A673 (cell line): ENCODE data around the gene PRSS8.

ENCODE experiments used
- CTCF ChIP-seq: fragments of 300-800, 200-600 bp; sonication (generic); conservative IDR thresholded peaks from 2 replicates; pipeline ENCODE4 v1.5.1; 2017; ENCODE audit warnings: low read depth, mild to moderate bottlenecking, antibody characterized with exemption, low read length, moderate library complexity, mixed read lengths
- EZH2 ChIP-seq: fragments of 200-600 bp; sonication (generic); IDR thresholded peaks from 2 replicates; pipeline ENCODE4 v1.6.1; 2017; ENCODE audit warnings: borderline replicate concordance, low read depth, mild to moderate bottlenecking, mixed read lengths, antibody characterized with exemption, low read length; ENCODE audit not compliant: poor library complexity, severe bottlenecking

DNA sequence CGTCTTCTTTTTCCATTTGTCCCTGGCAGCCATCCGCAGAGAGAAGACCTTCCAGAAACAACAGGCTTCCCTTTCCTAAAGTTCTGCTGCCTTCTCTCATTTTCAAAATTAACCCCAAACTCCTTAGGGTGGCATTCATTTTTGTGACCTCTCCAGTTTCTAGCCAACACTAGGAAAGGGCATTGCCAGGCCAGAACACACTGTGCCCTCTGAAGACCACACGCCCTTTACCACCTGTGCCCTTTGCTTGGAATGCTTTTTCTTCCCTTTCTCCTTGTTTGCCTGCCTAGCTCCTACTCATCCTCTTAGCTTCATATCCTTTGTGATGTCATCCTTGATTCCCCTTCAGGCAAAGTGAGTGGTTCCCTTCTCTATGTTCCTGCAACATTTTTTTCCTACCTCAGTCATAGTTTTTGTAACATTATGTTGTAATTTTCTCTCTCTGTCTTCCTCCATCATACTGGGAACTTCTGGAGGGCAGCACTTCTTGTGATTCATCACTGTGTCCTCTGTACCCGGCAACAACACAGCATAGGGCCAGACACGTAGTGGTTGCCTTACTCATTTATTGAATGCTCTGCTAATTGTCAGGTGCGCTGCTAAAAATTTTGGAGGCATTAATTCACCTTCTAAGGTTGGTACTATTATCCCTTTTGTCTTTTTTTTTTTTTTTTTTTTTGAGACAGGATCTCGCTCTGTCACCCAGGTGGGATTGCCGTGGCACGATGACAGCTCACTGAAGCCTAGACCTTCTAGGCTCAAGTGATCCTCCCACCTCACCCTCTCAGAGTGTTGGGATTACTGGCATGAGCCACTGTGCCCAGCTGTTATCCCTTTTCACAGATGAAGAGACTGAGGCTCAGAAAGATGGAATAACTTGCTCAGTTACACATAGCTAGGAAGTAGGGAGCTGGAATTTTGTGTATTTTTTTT, 17.0 kb downstream of the PRSS8 start:
- TF ChIP-seq CTCF (no peak), EZH2 (no peak)
